ENCODE results near the gene ITGAL.
"Not testable (repeated sequence)": the region's sequence is repeated elsewhere in the genome, so short reads cannot be mapped to it uniquely, and the experiment has no call there.

Gene ITGAL

GRCh38 chr16:30476991-30477390, 4.4 kb downstream of the ITGAL start:
- no peak overlapping the region for H3K4me3 ChIP-seq (ENCODE audit: low read length)
- no peak overlapping the region for H2AFZ ChIP-seq (ENCODE audit: low read length)
- no peaks in the 10 kb centered on the region for H4K20me1 ChIP-seq (ENCODE audit: insufficient read depth, low read length)
- H3K27ac ChIP-seq (ENCODE audit: low read length) = no peak overlapping the region
- H3K4me2 ChIP-seq (ENCODE audit: low read depth, low read length) = no peak overlapping the region
- TF ChIP-seq EZH2 (optimal IDR thresholded peaks at IDR 0.05; ENCODE audit: low read depth, low read length) (no peak), EZH2phosphoT487 (IDR thresholded peaks at IDR 0.05; ENCODE audit: low read length) (no peak), CTCF (IDR thresholded peaks at IDR 0.05; ENCODE audit: low read length) (no peak)
- peaks cover 9% of the 10 kb centered on the region for H3K4me1 ChIP-seq (ENCODE audit: low read length)
- H3K9ac ChIP-seq (ENCODE audit: low read length) = no peak overlapping the region
- H3K36me3 ChIP-seq (replicated peaks; ENCODE audit: insufficient read depth, low read length) = no peaks in the 10 kb centered on the region
- no peaks in the 10 kb centered on the region for H3K9me3 ChIP-seq (replicated peaks; ENCODE audit: insufficient read depth, low read length)
- no peak for DNase-seq
- H3K27me3 ChIP-seq (replicated peaks; ENCODE audit: insufficient read depth, low read length) = no peaks in the 10 kb centered on the region
- peaks cover 20% of the 10 kb centered on the region for H3K79me2 ChIP-seq (ENCODE audit: low read length)
- H3F3A ChIP-seq (ENCODE audit: insufficient read depth, low read length) = peaks cover 12% of the 10 kb centered on the region
- no peaks in the 10 kb centered on the region for H3K9me2 ChIP-seq (replicated peaks; ENCODE audit: insufficient read depth, low read length)

- not testable (repeated sequence) for H2AFZ ChIP-seq (ENCODE audit: low read length)
These were observed 5.2 kb downstream of the ITGAL start for GRCh38 chr16:30477773-30478172.

GRCh38 chr16:30478766-30479478, 6.4 kb downstream of the ITGAL start:
- no peak overlapping the region for H3K4me3 ChIP-seq (ENCODE audit: low read length)
- TF ChIP-seq CTCF (IDR thresholded peaks at IDR 0.05; ENCODE audit: low read length) = no peak
- TF ChIP-seq EZH2phosphoT487 (IDR thresholded peaks at IDR 0.05; ENCODE audit: low read length) = no peak
- no peak for TF ChIP-seq EZH2 (optimal IDR thresholded peaks at IDR 0.05; ENCODE audit: low read depth, low read length)
- no peaks in the 10 kb centered on the region for H3K36me3 ChIP-seq (replicated peaks; ENCODE audit: insufficient read depth, low read length)
- no peak for DNase-seq
- H3K9me3 ChIP-seq (replicated peaks; ENCODE audit: insufficient read depth, low read length) = no peaks in the 10 kb centered on the region
- no peak overlapping the region for H3K9ac ChIP-seq (ENCODE audit: low read length)
- H3K4me2 ChIP-seq (ENCODE audit: low read depth, low read length) = no peak overlapping the region
- no peaks in the 10 kb centered on the region for H3F3A ChIP-seq (ENCODE audit: insufficient read depth, low read length)
- no peak overlapping the region for H3K27ac ChIP-seq (ENCODE audit: low read length)
- H3K79me2 ChIP-seq (ENCODE audit: low read length) = peaks cover 6% of the 10 kb centered on the region
- no peaks in the 10 kb centered on the region for H4K20me1 ChIP-seq (ENCODE audit: insufficient read depth, low read length)
- no peak overlapping the region for H2AFZ ChIP-seq (ENCODE audit: low read length)
- no peaks in the 10 kb centered on the region for H3K9me2 ChIP-seq (replicated peaks; ENCODE audit: insufficient read depth, low read length)
- H3K4me1 ChIP-seq (ENCODE audit: low read length) = 0 out of 2 replicates have a peak, but pooled peaks cover 3% of the 10 kb centered on the region
- no peaks in the 10 kb centered on the region for H3K27me3 ChIP-seq (replicated peaks; ENCODE audit: insufficient read depth, low read length)

More at GRCh38 chr16:30477773-30478172, 5.2 kb downstream of the ITGAL start:
- H3K9me3 ChIP-seq (replicated peaks; ENCODE audit: insufficient read depth, low read length); H3K27ac ChIP-seq (ENCODE audit: low read length); H4K20me1 ChIP-seq (ENCODE audit: insufficient read depth, low read length); H3K4me2 ChIP-seq (ENCODE audit: low read depth, low read length); H3K9ac ChIP-seq (ENCODE audit: low read length); H3F3A ChIP-seq (ENCODE audit: insufficient read depth, low read length); H3K27me3 ChIP-seq (replicated peaks; ENCODE audit: insufficient read depth, low read length); DNase-seq; H3K9me2 ChIP-seq (replicated peaks; ENCODE audit: insufficient read depth, low read length); H3K4me3 ChIP-seq (ENCODE audit: low read length); H3K36me3 ChIP-seq (replicated peaks; ENCODE audit: insufficient read depth, low read length); H3K4me1 ChIP-seq (ENCODE audit: low read length): not testable (repeated sequence)
- H3K79me2 ChIP-seq (ENCODE audit: low read length) = peaks cover 18% of the 10 kb centered on the region

GRCh38 chr16:30481381-30481780, 8.8 kb downstream of the ITGAL start:
- TF ChIP-seq EZH2 (optimal IDR thresholded peaks at IDR 0.05; ENCODE audit: low read depth, low read length) (no peak), EZH2phosphoT487 (IDR thresholded peaks at IDR 0.05; ENCODE audit: low read length) (no peak), CTCF (IDR thresholded peaks at IDR 0.05; ENCODE audit: low read length) (no peak)
- H3K9me2 ChIP-seq (replicated peaks; ENCODE audit: insufficient read depth, low read length) = no peaks in the 10 kb centered on the region
- H3K27me3 ChIP-seq (replicated peaks; ENCODE audit: insufficient read depth, low read length) = no peaks in the 10 kb centered on the region
- no peak overlapping the region for H2AFZ ChIP-seq (ENCODE audit: low read length)
- no peak overlapping the region for H3K4me3 ChIP-seq (ENCODE audit: low read length)
- H4K20me1 ChIP-seq (ENCODE audit: insufficient read depth, low read length) = no peaks in the 10 kb centered on the region
- no peak overlapping the region for H3K4me2 ChIP-seq (ENCODE audit: low read depth, low read length)
- no peak overlapping the region for H3K9ac ChIP-seq (ENCODE audit: low read length)
- H3K36me3 ChIP-seq (replicated peaks; ENCODE audit: insufficient read depth, low read length) = no peaks in the 10 kb centered on the region
- DNase-seq = no peak
- H3F3A ChIP-seq (ENCODE audit: insufficient read depth, low read length) = no peaks in the 10 kb centered on the region
- no peaks in the 10 kb centered on the region for H3K4me1 ChIP-seq (ENCODE audit: low read length)
- H3K9me3 ChIP-seq (replicated peaks; ENCODE audit: insufficient read depth, low read length) = no peaks in the 10 kb centered on the region
- no peaks in the 10 kb centered on the region for H3K79me2 ChIP-seq (ENCODE audit: low read length)
- H3K27ac ChIP-seq (ENCODE audit: low read length) = no peak overlapping the region

All from MM.1S (cell line).